ENCODE results near the gene LOXL3.

DNA sequence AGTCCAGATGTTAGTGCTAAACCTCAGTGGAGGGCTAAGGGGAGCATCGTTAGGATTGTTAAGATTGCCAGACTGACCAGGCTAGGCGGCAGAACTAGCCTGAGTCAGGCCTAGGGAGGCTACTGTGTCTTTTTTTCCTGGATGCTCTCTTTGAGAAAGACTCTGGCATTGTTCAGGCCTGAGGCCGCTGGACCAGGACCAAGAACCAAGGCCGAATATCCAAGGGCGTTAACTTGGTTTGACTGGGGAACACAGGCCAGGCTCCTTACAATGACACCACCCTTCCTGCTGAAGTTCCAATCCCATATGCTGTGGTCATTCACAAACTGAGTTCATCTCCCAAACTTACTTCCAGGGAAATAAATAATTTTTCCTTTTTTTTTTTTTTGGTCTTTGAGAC lies 13.5 kb downstream of the LOXL3 start:
- TF ChIP-seq SUZ12 (IDR thresholded peaks at IDR 0.05; ENCODE audit: extremely low read depth, insufficient read depth, insufficient read length), result no peak
- TF ChIP-seq ZNF274 (IDR thresholded peaks at IDR 0.05; ENCODE audit: low read depth, low read length), result no peak

Measured in NT2/D1 (cell line).